Measurements from ENCODE around the gene SLC17A8.

SLC17A8 gene

GRCh38 chr12:100455896-100456295, 99.0 kb downstream of the SLC17A8 start:
- Histone ChIP-seq H3K4me3 (IDR thresholded peaks at IDR 0.05; ENCODE audit: insufficient read depth, low read depth, low read length) (no peak overlapping the region), H2AFZ (ENCODE audit: low read depth) (no peak overlapping the region), H3K4me1 (ENCODE audit: low read depth, poor library complexity, severe bottlenecking) (no peaks in the 10 kb centered on the region), H3K27me3 (ENCODE audit: insufficient read depth, low read depth) (no peaks in the 10 kb centered on the region), H3K79me2 (ENCODE audit: insufficient read depth, low read depth) (no peaks in the 10 kb centered on the region), H3K4me2 (no peak overlapping the region), H4K20me1 (ENCODE audit: insufficient read depth) (no peaks in the 10 kb centered on the region), H3K9ac (no peak overlapping the region), H3K27ac (no peak overlapping the region), H3K36me3 (ENCODE audit: insufficient read depth) (no peaks in the 10 kb centered on the region)
- TF ChIP-seq, protein P1, sequence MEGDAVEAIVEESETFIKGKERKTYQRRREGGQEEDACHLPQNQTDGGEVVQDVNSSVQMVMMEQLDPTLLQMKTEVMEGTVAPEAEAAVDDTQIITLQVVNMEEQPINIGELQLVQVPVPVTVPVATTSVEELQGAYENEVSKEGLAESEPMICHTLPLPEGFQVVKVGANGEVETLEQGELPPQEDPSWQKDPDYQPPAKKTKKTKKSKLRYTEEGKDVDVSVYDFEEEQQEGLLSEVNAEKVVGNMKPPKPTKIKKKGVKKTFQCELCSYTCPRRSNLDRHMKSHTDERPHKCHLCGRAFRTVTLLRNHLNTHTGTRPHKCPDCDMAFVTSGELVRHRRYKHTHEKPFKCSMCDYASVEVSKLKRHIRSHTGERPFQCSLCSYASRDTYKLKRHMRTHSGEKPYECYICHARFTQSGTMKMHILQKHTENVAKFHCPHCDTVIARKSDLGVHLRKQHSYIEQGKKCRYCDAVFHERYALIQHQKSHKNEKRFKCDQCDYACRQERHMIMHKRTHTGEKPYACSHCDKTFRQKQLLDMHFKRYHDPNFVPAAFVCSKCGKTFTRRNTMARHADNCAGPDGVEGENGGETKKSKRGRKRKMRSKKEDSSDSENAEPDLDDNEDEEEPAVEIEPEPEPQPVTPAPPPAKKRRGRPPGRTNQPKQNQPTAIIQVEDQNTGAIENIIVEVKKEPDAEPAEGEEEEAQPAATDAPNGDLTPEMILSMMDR (conservative IDR thresholded peaks at IDR 0.05; ENCODE audit: low read depth, low read length) = no peak

DNA sequence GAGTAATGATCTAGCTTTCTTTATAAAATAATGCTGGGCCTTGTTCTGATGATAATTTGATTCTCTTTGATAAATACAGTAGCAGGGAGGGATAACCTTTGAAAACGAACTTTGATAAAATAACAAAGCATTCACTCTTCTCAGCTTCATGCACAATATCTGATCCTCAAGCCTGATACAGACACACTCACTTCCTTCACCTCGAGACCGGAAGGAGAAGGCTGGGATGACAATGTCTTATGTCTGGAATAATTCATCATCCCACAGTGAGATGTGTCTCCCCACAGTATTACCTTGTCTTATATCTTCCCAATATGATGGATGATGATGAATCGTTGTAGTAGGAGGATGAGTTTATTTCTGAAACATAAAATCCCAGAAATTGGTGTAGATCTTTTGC, 101.3 kb downstream of the SLC17A8 start:
- Histone ChIP-seq H3K4me3 (IDR thresholded peaks at IDR 0.05; ENCODE audit: insufficient read depth, low read depth, low read length) (no peak overlapping the region), H3K27ac (no peak overlapping the region), H3K36me3 (ENCODE audit: insufficient read depth) (no peaks in the 10 kb centered on the region), H3K79me2 (ENCODE audit: insufficient read depth, low read depth) (no peaks in the 10 kb centered on the region), H3K4me1 (ENCODE audit: low read depth, poor library complexity, severe bottlenecking) (no peaks in the 10 kb centered on the region), H4K20me1 (ENCODE audit: insufficient read depth) (no peaks in the 10 kb centered on the region), H2AFZ (ENCODE audit: low read depth) (no peak overlapping the region), H3K9ac (no peak overlapping the region), H3K27me3 (ENCODE audit: insufficient read depth, low read depth) (no peaks in the 10 kb centered on the region), H3K4me2 (no peak overlapping the region)
- TF ChIP-seq, protein P1 (conservative IDR thresholded peaks at IDR 0.05; ENCODE audit: low read depth, low read length) = no peak

DNA sequence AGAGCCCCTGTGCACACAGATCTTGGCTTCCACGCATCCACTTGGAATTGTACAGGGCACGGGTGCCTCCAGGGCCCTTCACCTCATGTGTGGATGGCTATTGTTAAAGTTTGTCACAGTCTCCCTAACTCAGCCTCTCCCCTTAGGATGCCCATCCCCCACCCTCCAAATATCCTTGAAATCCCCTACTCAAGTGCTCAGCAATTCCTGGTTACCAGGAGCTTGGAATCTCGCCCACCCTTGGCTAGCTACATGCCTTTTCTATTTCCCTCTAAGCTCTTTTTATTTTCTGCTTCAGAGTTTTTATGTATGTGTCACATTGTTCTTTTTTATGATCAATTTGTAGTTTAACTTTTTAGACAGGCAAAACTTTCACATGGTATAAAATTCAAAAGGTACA, 103.8 kb downstream of the SLC17A8 start:
- H3K4me2 ChIP-seq = no peak overlapping the region
- H3K36me3 ChIP-seq (ENCODE audit: insufficient read depth) = no peaks in the 10 kb centered on the region
- TF ChIP-seq, protein P1 (conservative IDR thresholded peaks at IDR 0.05; ENCODE audit: low read depth, low read length) = no peak
- H4K20me1 ChIP-seq (ENCODE audit: insufficient read depth) = no peaks in the 10 kb centered on the region
- no peak overlapping the region for H3K9ac ChIP-seq
- H3K4me3 ChIP-seq (IDR thresholded peaks at IDR 0.05; ENCODE audit: insufficient read depth, low read depth, low read length) = no peak overlapping the region
- no peaks in the 10 kb centered on the region for H3K27me3 ChIP-seq (ENCODE audit: insufficient read depth, low read depth)
- H3K27ac ChIP-seq = no peak overlapping the region
- no peaks in the 10 kb centered on the region for H3K79me2 ChIP-seq (ENCODE audit: insufficient read depth, low read depth)
- H2AFZ ChIP-seq (ENCODE audit: low read depth) = no peak overlapping the region
- no peaks in the 10 kb centered on the region for H3K4me1 ChIP-seq (ENCODE audit: low read depth, poor library complexity, severe bottlenecking)

DNA sequence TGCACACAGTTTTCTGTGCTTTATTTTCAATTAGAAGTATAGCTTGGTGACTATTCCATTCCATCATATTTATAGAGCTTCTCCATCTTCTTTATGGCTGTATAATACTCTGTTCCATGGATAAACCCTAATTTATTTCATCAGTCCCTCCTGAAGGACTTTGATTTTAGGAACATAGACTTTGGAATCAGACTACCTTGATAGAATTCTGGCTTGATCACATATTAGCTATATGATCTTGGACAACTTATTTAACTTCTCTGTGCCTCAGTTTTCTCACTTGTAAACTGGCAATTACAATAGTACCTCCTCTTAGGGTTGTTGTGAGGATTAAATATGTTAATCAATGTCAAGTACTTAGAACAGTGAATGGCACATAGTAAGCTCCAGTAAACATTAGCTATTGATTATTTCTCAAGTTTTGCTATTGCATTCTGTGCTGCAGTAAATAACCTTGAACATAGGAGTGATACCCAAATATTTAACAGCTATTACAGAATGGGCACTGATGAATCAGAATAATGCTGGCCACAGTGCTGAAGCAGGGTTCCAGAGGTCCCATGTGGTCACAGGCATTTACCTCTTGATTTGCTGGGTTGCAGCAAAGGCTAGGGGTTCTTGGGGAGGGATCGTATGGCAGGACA, 104.6 kb downstream of the SLC17A8 start:
- Histone ChIP-seq H3K4me2 (no peak overlapping the region), H3K27ac (no peak overlapping the region), H3K36me3 (ENCODE audit: insufficient read depth) (no peaks in the 10 kb centered on the region), H3K79me2 (ENCODE audit: insufficient read depth, low read depth) (no peaks in the 10 kb centered on the region), H3K4me3 (IDR thresholded peaks at IDR 0.05; ENCODE audit: insufficient read depth, low read depth, low read length) (no peak overlapping the region), H2AFZ (ENCODE audit: low read depth) (no peak overlapping the region), H3K4me1 (ENCODE audit: low read depth, poor library complexity, severe bottlenecking) (no peaks in the 10 kb centered on the region), H3K9ac (no peak overlapping the region), H4K20me1 (ENCODE audit: insufficient read depth) (no peaks in the 10 kb centered on the region), H3K27me3 (ENCODE audit: insufficient read depth, low read depth) (no peaks in the 10 kb centered on the region)
- TF ChIP-seq, protein P1 (conservative IDR thresholded peaks at IDR 0.05; ENCODE audit: low read depth, low read length) = no peak
